ENCODE results near the gene HSH2D.
"Not testable (repeated sequence)": the region's sequence is repeated elsewhere in the genome, so short reads cannot be mapped to it uniquely, and the experiment has no call there.

The HSH2D gene

GRCh38 chr19:16143399-16144215, at the start of gene HSH2D:
Gene HSH2D (plus strand): TSS chr19:16143685. CDS start chr19:16148751, 5,066 bp downstream.
- peak; percentile 51 to 62 (median 61) for DNase-seq (ENCODE audit: low read depth in 2 of 3, low spot score in 1 of 3)

DNA sequence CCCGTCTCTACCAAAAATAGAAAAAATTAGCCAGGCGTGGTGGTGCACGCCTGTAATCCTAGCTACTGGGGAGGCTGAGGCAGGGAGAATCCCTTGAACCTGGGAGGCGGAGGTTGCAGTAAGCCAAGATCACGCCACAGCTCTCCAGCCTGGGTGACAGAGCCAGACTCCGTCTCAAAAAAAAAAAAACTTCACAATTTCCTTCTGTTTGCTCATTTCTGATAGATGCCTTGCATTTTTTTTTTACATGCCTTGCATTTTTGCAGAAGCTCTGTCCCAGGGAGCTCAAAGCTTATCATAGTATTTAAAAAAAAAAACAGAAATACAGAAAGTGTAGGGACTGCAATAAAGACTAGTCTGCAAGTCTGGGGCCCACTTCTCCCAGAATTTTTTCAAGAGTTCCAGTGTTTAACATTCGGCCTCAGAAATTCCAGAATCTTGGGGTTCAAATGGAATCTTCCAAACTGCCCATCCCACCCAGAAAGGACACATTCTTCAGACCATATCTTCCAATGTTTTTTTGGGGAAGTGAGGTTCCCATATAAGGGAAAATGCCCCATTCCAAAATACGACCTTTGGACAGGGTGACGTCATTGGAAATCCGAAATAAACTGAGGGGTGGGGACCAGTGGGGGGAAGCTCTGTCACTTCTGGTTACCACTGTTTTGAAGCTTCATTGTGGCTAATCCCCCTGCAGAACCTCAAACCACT, 49.0 kb upstream of the HSH2D start:
- no peak for DNase-seq (ENCODE audit: low read depth in 2 of 3, low spot score in 1 of 3)

DNA sequence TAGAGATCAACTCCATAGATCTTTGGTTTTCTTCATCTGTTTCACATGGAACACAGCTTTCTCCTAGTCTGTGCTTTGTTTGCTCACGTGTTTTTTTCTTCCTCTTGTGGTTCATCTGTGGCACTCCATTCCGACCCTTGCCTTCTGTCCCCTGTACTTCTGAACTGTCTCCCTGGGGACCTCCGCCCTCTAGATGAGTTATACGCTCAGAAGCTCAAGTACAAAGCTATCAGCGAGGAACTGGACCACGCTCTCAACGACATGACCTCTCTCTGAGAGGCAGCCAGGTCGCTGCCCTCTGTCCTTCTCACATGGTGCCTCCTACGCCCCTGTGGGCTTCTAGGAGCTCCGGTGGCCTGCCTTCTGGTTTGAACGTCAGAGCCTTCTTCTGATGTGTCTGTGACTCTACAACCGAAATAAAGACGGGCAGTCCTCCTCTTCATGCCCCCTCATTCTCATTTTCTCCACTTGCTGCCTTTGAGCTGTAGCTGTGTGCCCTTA, 48.4 kb upstream of the HSH2D start:
- DNase-seq (ENCODE audit: low read depth in 2 of 3, low spot score in 1 of 3), result no peak

DNA sequence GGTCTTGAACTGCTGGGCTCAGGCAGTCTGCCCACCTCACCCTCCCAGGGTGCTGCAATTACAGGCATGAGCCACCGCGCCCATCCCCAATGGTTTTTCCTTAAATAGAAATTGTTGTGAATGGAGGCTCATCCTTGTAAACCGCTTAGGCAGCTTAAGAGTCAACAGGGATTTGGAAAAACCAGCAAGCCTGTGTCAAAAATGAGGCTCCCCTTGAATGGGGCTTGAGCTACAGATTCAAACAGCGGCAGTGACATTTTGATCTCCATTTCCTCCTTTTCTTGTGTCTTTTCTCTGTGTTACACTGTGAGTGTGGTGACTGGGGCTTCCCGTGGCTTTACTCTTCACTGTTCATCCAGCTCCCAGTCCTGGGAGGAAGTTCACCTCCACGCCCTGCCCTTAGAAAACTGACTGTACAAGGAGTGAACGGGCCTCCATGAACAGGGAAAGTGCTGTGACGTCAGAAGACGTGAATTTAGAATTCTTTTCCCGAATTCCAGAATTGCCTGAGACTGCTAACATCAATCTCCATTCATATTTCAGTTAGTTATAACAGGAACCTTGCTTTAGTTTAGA, 47.1 kb upstream of the HSH2D start:
- DNase-seq (ENCODE audit: low read depth in 2 of 3, low spot score in 1 of 3), result no peak

GRCh38 chr19:16098416-16098768, 45.1 kb upstream of the HSH2D start:
- DNase-seq (ENCODE audit: low read depth in 2 of 3, low spot score in 1 of 3), result no peak

DNA sequence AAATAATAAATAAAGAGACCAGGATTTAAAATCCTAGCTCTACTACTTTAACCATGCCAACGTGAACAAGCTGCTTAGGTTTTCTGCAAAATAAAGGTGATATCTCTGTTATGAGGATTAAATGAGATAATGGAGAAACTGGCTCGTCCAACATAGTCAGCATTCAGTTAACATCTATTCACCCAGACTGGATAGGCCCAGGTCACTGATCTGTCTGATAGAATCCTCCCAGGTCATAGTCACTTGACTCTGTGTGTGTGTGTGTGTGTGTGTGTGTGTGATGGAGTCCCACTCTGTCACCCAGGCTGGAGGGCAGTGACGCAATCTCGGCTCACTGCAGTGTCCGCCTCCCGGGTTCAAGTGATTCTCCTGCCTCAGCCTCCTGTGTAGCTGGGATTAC, 44.7 kb upstream of the HSH2D start:
- DNase-seq (ENCODE audit: low read depth in 2 of 3, low spot score in 1 of 3), result no peak

GRCh38 chr19:16099314-16099965, 44.0 kb upstream of the HSH2D start:
- DNase-seq (ENCODE audit: low read depth in 2 of 3, low spot score in 1 of 3), result not testable (repeated sequence)

DNA sequence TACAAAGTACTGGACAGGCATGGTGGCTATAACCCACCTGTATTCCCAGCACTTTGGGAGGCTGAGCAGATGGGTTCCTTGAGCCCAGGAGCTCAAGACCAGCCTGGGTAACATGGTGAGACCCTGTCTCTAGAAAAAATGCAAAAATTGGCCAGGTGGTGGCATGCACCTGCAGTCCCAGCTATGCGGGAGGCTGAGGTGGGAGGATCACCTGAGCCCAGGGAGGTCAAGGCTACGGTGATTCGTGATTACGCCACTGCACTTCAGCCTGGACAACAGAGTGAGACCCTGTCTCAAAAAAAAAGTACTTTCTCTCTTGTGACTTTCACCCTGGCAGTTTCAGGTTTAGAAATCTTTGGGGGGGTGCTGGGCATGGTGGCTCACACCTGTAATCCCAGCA, 43.0 kb upstream of the HSH2D start:
- no peak for DNase-seq (ENCODE audit: low read depth in 2 of 3, low spot score in 1 of 3)

- DNase-seq (ENCODE audit: low read depth in 2 of 3, low spot score in 1 of 3), result no peak
Observed at GRCh38 chr19:16104722-16105121, 38.8 kb upstream of the HSH2D start.

- DNase-seq (ENCODE audit: low read depth in 2 of 3, low spot score in 1 of 3), result no peak
Observed at GRCh38 chr19:16106121-16106520, 37.4 kb upstream of the HSH2D start.

- peak; percentile 99 to 100 (median 99) for DNase-seq (ENCODE audit: low read depth in 2 of 3, low spot score in 1 of 3)
Observed at GRCh38 chr19:16111160-16111908, 32.2 kb upstream of the HSH2D start, which contains the start of gene RAB8A. Gene RAB8A (plus strand): TSS chr19:16111889. CDS start chr19:16111902, 13 bp downstream.

DNA sequence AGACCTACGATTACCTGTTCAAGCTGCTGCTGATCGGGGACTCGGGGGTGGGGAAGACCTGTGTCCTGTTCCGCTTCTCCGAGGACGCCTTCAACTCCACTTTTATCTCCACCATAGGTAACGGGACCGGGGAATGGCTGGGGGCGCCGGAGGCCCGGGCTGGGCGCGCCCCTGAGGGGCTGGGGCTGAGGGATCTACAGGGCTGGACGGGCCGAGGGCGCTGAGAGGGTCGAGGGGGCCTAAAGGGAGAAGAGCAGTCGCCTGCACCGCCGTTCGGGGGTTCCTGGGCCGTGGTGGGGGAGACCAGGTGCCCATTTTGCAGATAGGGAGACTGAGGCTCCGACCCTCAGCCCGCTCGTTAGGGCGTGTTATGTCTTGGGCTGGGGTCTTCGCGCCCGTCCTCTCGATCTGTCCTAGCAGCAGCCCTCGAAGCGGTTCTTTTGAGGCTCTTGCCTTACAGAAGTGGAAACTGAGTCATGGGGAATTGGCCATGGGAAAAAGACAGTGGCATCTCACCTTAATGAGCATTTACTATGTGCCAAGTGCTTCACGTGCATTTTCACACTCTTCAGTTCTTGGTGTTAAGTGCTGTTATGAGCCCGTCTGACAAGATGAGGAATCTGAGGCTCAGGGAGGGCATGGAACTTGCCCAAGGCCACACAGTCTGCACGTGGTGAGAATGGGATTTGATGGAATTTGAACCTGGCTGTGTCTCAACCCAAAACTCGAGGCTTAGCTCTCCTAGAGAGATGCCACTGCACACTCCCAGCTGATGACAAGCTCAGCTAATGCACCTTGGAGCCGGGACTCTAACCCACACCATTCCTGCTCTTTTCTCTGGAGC, 31.4 kb upstream of the HSH2D start:
- no peak for DNase-seq (ENCODE audit: low read depth in 2 of 3, low spot score in 1 of 3)

- DNase-seq (ENCODE audit: low read depth in 2 of 3, low spot score in 1 of 3), result no peak
Observed at GRCh38 chr19:16112778-16113177, 30.7 kb upstream of the HSH2D start.

DNA sequence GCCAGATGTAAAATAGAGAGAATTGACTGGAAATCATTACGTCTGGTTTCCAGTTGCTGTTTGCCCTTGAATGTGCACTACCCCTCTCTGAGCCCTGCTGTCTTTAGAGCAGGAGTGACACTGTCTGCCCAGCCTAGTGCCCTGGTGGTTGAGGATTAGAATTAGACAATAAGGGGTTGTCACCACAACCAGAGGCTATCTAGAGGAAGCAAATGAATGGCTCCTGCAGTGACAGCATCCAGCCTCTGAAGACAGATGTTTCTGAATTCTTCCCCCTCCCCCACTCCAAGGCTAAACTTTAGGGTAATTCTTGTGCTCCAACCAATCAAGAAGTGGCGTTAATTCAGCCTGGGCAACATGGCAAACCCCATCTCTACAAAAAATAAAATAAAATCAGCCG, 29.8 kb upstream of the HSH2D start:
- DNase-seq (ENCODE audit: low read depth in 2 of 3, low spot score in 1 of 3), result no peak

- DNase-seq (ENCODE audit: low read depth in 2 of 3, low spot score in 1 of 3), result no peak
Observed at GRCh38 chr19:16115301-16116039, 28.0 kb upstream of the HSH2D start.

DNA sequence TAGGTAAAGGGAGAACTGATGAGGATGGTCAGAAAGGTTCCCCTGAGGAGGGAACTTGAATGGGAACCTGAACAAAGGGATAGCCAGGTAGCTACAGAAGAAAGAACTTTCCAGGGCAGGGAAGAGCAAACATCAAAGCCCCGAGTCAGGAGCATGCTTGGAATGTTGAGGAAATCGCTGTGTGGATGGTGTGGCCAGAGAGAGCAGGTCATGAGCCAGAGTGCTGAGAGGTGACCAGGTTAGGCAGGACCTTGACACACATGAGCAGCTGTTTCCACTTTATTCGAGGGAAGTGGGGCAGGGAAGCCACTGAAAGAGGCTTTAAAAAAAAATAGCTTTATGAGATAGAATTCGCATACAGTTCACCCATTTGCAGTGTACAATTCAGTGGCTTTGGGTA, 27.4 kb upstream of the HSH2D start:
- DNase-seq (ENCODE audit: low read depth in 2 of 3, low spot score in 1 of 3), result no peak

- no peak for DNase-seq (ENCODE audit: low read depth in 2 of 3, low spot score in 1 of 3)
Observed at GRCh38 chr19:16117594-16118033, 25.9 kb upstream of the HSH2D start.

GRCh38 chr19:16118489-16119033, 24.9 kb upstream of the HSH2D start:
- peak; percentile 43 to 61 (median 53) for DNase-seq (ENCODE audit: low read depth in 2 of 3, low spot score in 1 of 3)
